ENCODE results near the gene PKD2L2. TPM values are rescaled to one million over a fixed set of nuclear protein-coding genes. Genes with fewer than 3 reads are reported as not detected.
"Not testable (repeated sequence)": the region's sequence is repeated elsewhere in the genome, so short reads cannot be mapped to it uniquely, and the experiment has no call there.

The PKD2L2 gene
- polyA plus RNA-seq (ENCODE audit: insufficient read length in 12 of 12): 1 to 10 TPM in 1 of 12 donors, under 1 TPM in 9, not detected in 2; 0.24 to 1.1 (median 0.41) TPM
- long read RNA-seq, donor 1, partial matches to known transcripts: 5 of 5 reads
- long read RNA-seq, donor 1, other reads (novel, unspliced or antisense): 0 of 5 reads
- long read RNA-seq, donor 2: 0 reads
- long read RNA-seq, donor 3: 0 reads
- long read RNA-seq, donor 4: 0 reads
- long read RNA-seq, donor 5: 0 reads
- long read RNA-seq, donor 6: 0 reads
- long read RNA-seq, donor 7: 0 reads
- long read RNA-seq, donor 8: 0 reads
- long read RNA-seq, donor 9: 0 reads
- long read RNA-seq, donor 10: 0 reads
- long read RNA-seq, donor 11: 0 reads

DNA sequence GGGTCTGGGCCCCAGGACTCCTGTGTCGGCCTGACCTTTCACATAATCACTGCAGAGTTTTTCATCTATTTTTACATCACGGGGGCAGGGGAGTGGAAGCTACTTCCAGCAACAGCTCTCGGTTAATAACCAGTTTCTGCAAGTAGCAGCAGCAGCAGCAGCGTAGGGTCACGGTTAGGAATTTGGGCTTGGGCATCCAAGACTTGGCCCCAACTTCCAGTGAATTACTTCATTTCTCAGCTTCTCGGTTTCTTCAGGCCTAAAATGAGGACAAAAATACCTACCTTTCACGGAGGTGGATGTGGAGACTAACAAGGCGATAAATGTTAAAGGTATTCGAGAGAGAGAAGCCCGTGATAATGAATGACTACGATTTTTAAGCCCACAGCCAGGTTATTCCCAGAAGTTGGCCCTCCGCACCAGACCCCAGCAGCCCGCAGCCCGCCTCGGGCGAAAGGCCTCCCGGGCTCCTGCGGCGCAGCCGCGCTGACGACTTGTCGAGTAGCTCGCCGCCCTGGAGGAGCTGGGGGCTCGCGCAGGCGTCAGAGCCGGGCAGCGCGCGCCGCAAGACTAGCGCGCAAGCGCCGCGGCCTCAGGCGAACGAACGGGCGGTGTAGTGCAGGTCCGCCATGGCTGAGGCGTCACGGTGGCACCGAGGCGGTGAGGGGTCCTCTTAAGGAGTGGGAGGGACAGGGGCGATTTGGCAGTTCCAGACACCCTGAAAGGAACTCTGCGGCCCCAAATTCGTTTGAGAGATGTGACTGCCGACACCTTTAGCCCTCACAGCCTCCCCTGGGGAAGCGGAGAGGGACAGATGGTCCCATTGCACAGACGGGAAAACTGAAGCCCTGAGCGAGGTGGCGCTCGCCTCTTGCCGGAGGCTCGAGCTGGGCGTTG is at the start of gene PKD2L2:
TSS of gene PKD2L2 (plus strand) at position 595 of the 897 bp plus-strand sequence. CDS start at position 630, 35 bp downstream.
- DNase-seq: peak; percentile 85

DNA sequence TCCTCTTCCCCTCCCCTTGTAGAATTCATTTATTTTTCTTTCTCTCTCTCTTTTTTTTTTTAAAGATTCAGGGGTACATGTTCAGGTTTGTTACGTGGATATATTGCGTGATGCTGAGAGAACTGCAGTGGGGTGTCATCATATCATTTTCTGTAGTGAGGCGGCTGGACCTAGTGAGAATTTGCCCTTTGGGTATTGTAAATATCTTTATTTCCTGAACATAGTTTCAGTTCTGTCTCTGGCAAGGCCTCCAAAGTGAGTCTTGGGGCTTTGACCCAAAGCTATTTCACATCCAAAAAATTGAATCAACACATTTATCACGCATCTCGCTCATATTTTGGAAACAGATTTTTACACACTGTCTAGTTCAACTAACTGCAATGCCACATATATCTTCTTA is 47.0 kb upstream of the PKD2L2 start:
- DNase-seq: no peak

DNA sequence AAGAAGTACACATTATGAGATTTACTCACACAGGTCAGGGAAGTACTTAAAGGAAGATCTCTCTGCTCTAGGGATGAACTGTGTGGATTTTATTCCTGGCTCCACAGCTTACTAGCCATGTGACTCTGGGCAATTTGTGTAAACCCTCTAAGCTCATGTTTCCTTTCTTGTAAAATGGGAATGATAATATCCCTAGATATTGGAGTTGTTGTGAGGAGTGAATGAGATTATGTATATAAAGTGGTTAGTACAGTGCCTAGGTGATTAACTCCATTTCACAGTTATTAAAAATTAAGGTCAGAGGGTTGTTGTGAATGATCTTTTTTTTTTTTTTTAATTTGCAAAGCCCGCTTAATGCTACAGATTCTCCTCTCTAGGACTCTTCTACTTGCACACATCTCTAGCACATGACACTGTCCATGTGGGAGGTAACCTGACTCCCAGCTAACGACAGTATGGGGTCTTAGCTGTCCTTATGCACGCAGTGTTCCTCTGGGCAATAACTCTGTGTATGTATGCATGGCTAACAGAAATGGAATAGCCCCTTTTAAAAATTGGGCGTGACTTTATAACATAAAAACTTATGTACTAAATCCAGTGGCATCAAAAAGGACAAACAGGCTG is 45.5 kb upstream of the PKD2L2 start:
- DNase-seq: no peak

DNA sequence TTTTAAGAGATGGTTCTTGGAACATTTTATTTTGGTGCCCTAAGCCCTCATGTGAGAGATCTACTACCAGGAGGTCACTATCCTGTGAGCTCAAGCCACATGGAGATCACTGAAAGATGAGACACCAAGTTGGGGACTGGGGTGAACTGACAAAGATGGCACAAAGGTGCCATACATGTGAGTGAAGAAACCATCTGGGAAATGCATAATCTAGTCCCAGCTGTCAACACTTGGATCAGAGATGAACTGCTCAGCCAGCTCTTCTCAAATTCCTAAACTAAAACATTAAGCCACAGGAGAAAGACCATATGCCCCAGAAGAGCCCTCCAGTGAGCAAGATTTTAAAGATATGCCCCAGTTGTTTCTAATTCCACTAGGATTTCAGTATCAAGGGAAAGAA is 43.8 kb upstream of the PKD2L2 start:
- DNase-seq: no peak

DNA sequence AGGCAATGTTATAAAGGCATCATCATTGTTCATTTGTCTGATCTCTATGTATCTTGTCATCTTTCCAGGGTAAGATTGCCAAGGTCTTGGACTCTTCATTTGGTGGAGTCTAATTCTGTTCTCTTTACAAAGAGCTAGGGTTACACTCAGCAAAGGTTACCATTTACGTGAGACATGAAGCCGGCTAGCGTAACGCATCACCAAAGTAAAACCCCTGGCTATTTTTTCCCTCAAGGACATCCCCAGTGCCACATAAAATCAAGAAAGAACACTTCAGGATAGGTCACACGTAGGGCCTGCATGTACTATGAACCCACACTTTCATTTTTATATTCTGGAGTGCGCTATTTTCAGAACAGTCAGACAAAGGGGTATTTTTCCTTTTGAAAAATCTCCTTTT is 41.6 kb upstream of the PKD2L2 start:
- DNase-seq: no peak

DNA sequence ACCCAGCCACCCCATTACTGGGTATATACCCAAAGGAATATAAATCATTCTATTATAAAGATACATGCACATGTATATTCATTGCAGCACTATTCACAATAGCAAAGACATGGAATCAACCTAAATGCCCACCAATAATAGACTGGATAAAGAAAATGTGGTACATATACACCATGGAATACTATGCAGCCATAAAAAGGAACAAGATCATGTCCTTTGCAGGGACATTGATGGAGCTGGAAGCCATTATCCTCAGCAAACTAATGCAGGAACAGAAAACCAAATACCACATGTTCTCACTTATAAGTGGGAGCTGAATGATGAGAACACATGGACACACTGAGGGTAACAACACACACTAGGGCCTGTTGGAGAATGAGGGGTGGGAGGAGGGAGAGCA is 36.1 kb upstream of the PKD2L2 start:
- not testable (repeated sequence) for DNase-seq

DNA sequence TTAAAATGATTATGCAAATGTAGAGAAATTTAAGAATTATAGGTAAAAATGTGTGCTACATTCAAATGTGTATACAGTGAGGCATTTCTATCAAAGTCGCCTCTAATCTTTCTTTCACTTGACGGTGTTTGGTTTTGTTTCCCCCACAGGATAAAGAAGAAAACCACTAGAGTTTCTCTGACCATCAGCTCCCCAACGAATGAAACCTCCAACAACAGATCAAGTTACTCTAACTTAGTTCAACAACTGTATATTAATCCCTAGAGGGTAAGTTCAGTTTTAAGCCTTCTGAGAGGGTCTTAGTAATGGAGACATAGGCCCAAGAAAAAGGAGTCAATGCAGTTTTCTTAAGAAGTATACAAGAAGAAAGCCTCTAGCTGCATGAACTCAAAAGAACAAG is 33.1 kb upstream of the PKD2L2 start:
- no peak for DNase-seq

DNA sequence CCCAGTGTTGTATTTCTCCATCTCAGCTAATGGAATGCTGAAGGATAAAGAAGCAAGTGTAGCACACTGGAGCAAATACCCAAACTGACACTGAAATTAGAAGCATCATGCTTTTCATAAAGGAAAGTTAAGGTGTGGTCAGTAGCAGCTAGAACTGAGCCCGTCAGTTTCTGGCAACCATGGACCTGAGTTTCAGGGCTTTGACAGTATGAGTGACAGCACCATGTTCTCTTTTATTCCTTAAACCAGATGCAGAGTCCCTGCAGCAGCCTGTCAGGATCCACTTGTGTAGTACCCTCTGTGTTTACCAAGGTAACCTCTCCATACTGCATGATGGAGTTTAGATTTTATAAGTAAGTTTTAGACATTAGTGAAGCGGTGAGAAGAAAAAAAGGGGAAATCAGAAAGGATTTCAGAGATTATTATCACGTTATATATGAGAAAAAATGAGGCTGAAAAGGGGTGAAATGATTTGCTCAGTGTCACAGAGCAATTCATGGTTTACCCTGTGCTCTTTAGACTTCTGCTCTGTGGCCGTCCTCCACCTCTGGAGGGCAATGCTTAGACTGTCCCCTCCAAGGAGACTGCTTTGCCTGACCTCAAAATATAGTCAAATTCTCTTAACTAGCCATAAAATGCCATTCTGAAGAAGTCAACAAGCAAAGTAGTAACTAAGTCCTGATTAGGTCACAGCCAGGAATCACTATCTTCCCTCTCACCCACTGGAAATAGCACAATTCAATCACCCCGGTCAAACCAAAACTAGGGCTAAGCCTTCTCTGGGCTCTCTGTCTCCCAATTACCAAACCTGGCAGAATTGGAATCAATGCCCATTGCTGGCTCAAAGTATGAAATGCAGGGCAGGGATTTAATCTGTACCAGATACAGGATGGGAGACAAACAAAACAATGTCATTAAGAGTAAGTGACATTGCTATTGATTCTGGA is 32.1 kb upstream of the PKD2L2 start:
- DNase-seq: no peak

DNA sequence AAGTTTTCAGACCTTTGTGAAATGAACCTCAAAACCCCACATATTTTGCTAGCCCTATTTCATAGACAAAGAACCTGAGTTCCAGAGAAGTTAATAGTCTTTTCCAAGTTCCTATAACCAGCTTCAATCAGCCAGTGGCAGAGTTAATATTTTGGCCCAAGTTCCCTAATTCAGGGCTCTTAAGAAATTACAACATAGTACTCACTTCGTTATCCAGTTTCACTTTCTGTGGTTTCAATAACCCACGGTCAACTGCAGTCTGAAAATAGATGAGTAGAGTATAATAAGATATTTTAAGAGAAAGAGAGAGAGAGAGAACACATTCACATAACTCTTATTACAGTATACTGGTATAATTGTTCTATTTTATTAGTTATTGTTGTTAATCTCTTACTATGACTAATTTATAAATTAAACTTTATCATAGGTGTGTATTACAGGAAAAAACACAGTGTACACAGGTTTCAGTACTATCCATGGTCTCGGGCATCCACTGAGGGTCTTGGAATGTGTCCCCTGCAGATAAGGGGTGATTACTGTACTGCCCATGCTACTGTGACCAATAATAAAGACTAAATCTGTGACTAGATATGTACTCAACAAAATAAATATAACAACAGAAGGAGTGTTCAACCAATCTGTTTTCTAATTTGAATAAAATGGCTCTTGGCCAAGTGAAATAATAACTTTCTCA is 30.9 kb upstream of the PKD2L2 start:
- DNase-seq: no peak

DNA sequence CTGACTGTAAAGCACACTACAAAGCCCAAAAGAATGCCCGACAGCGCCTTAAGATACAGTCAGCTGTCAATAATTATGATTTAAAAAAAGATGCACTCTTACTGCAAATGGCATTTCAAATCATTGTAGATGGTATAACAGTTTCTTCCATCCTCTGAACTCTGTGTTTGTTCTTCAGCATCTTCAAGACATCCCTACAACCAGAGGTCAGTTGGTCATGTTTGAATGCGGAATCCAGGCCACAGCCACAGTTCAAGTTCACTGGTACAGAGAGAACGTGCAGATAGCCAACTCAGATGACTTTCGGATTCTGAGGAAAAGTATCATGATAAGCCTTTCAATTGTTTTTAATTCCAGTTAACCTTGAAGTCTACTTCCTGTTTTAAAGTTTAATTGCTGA is 30.3 kb upstream of the PKD2L2 start:
- DNase-seq: no peak

DNA sequence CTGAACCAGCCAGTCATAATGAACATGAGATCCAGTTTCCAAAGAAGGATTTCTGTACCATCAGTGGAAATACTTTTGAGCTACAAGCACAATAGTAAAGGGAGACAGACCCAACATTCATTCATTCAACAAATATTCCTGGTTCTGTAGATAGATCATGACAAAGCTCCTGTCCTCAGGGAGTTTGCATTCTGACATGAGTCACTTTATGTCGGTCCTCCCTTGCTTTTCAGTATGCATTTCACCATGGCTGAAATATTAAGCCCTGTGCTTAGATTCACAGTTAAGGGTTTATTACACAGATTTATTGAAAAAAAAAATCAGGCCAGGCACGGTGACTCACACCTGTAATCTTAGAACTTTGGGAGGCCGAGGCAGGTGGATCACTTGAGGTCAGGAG is 27.0 kb upstream of the PKD2L2 start:
- no peak for DNase-seq

DNA sequence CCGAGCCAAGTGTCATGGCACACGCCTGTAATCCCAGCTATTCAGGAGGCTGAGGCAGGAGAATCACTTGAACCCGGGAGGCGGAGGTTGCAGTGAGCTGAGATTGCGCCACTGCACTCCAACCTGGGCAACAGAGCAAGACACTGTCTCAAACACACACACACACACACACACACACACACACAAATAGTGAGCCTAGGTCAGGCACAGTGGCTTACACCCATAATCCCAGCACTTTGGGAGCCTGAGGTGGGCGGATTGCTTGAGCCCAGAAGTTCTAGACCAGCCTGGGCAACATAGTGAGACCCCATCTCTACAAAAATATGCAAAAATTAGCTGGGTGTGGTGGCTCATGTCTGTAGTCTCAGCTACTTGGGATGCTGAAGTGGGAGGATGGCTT is 25.6 kb upstream of the PKD2L2 start:
- not testable (repeated sequence) for DNase-seq

DNA sequence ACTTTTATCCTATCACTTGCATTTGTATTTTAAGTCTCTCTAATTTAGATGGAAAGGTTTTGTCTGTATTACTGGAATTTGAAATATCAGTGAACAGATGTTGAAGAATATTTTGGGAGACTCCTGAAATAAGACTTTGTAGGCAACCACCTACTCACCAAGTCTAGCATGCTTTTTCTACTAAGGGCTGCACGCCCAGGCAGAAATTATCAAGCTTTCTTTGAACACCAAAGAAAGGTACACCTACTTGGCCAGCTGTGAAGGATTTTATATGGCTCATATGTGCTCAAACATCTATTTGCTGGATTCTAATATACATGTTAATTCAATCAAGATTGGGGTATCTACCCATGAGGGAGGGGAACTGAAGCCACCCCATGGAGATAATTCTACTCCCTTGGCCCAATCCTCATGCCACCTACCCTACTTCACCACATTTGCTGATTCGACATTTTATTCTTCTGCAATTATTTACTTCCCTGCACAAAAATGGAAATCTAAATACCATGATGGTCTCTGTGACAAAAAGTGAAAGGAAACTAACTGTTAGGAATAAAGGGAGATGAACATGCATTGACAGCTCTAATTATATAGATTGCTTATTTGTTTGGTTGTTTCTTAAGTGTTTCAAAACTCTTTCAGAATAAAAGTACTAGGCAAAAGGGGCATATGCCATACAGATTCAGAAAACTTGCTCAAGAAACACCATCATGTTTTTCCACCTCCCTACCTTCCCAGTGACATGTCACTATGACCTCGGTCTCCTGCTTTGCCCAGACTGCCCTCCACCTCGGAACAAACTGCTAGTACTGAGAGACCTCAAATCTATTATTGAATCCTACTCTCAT is 22.5 kb upstream of the PKD2L2 start:
- DNase-seq: no peak

DNA sequence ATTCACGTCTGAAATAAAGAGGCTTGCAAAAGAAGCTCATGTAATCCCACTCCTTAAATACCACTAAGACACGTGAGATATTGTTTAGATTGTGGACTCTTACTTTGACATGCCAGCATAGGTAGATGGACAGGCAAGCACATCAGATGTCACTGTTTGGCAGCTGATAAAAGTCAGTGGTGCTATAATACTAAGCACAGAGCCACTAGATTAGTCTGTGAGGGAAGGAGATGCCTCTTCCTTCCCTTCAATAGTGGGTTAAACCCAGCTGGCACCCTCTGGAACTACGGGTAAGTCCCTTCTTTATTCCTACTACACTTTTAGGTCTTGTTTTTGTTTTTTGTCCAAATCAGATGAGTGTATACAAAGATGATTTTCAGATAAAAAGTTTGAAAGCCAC is 21.6 kb upstream of the PKD2L2 start, which contains the start of gene MYOT:
TSS of gene MYOT (plus strand) at position 197 of the 400 bp plus-strand sequence. CDS start 2,792 bp downstream, outside the sequence.
- DNase-seq: no peak

DNA sequence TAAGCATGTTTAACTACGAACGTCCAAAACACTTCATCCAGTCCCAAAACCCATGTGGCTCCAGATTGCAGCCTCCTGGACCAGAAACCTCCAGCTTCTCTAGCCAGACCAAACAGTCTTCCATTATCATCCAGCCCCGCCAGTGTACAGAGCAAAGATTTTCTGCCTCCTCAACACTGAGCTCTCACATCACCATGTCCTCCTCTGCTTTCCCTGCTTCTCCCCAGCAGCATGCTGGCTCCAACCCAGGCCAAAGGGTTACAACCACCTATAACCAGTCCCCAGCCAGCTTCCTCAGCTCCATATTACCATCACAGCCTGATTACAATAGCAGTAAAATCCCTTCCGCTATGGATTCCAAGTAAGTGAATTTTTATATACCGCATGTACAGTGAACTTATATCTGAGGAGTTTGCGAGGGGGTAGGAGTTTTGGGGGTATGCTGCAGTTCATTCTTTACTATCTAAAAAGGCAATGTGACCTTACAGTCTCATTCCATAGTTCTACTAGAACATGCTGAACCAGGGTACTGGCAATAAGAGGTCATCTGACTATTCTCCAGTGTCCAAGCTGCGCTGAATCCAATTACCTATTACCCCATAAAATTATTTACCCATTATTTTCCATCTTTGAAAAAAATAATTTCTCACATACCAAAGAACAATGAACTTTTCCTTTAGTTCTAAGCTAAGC is 18.5 kb upstream of the PKD2L2 start:
- DNase-seq: no peak

DNA sequence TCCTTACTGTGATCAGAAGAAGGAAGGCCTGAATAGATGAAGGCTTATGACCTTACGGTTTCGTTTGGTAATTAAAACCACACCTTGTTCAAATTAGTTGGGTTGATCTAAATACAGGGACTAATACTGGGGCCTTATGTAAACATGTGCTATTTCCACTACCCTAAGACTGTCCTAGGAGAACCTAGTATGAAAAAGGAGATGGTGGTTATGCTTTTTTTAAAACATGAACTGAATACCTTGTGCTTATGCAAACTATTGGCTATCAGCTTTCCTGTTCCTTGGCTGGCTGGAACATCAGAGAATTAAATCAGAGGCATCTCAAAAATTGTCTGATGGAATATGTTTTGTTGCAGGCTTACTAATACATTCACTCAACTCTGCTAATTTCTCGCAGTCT is 17.7 kb upstream of the PKD2L2 start:
- no peak for DNase-seq

DNA sequence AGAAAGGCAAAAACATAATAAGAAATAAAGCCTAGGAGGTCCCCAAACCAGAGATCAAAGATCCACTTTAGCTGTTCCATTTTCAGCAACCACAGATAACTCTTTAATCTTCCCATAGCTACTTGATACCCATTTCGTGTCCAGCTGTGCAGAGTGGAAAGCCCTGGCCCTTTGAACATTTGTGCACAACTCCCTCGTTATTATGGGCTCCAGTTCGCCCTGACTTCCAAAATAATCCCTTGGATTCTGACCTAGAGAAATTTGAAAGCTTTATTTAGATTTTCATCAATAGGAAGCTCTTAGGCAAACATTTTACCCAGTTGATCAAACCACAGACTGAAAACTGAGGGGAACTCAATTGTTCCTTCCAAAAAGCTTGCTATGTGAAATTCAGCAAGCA is 16.8 kb upstream of the PKD2L2 start:
- no peak for DNase-seq

DNA sequence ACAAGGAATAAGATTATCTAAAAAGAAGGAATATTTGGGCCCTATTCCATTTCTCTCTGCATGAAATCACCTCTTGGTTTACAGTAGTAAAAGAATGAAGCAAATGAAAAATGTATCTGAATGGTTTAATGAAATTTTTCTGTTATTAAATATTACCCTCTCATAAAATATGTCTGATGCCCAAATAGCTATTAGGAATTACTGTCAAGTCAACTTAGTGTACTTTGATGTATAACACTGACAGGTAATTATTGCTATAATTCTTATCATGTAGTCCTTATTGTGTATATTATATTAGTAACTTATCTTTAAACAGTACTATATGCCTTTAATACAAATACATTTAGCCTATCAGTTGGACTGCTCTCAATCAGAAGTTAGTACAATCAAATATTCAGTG is 13.2 kb upstream of the PKD2L2 start:
- DNase-seq: no peak

DNA sequence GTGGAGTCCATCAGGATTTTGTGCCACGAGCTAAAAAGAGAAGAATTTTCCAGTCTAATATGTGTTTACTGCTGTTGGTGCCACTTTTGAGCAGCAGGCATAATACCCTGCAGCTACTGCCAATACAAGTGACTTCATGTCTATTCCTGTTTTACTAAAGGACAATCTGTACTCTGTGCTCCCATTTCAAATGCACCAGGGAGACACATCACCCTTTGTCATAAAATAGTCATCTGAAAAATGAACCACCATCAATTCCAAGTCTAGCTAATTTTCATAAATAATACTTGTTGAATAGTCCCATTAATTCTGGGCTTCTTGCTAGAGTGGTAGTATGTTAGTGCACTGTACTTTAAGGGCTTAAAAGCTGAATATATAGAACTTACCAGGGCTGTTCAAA is 8.9 kb upstream of the PKD2L2 start:
- DNase-seq: no peak

All from muscle of arm (tissue), 14 donors.